Ascending aorta (tissue), 2 donors: Measurements from ENCODE around the gene USP6NL. TPM values are rescaled to one million over a fixed set of nuclear protein-coding genes. Genes with fewer than 3 reads are reported as not detected.

ENCODE experiments used
- DNase-seq, 2 donors: peaks; one replicate each; pipeline ENCODE4 v3.0.0-alpha.2; 2019; ENCODE audit warnings: low spot score in 2 of 2
- H3K27ac ChIP-seq, 2 donors: fragments of 200-600 bp; sonication (generic); one replicate each; pipeline ENCODE4 v1.5.1; 2016 to 2017; ENCODE audit warnings: mild to moderate bottlenecking in 1 of 2
- H3K27me3 ChIP-seq: fragments of 200-600 bp; sonication (generic); one replicate; pipeline ENCODE4 v1.5.1; 2017
- H3K36me3 ChIP-seq, 2 donors: fragments of 200-600 bp; sonication (generic); one replicate each; pipeline ENCODE4 v1.5.1; 2016
- H3K4me1 ChIP-seq, 2 donors: fragments of 200-600 bp; sonication (generic); one replicate each; pipeline ENCODE4 v1.5.1; 2016 to 2017; ENCODE audit warnings: mild to moderate bottlenecking in 1 of 2
- H3K4me3 ChIP-seq, 2 donors: fragments of 200-600 bp; sonication (generic); one replicate each; pipeline ENCODE4 v1.5.1; 2016 to 2017; ENCODE audit warnings: mild to moderate bottlenecking in 1 of 2
- H3K9me3 ChIP-seq, 2 donors: fragments of 200-600 bp; sonication (generic); one replicate each; pipeline ENCODE4 v1.5.1; 2016
- CTCF ChIP-seq, 3 experiments: fragments of 200-600 bp in 2 of 3; fragments of 450-650 bp in 1 of 3; sonication (generic) in 2 of 3; IDR thresholded peaks; one replicate each; pipeline ENCODE4 v1.5.1; 2016 to 2019; ENCODE audit warnings: antibody characterized with exemption in 3 of 3, mild to moderate bottlenecking in 1 of 3, moderate library complexity in 1 of 3
- intact Hi-C: fragments of 100-400 bp; cut with DNase I; formaldehyde crosslinking; loops from one replicate; pipeline ENCODE4 v1.15.1; 2023
- total RNA-seq: library from RNA; depleted of rRNA; stranded (reverse); fragments of >200 nt; gene quantifications from one replicate; pipeline ENCODE4 v1.1.0, GENCODE V29; 2016

The USP6NL gene
- total RNA-seq, 1 donor from 2014 or later: 20.5 TPM

GRCh38 chr10:11411926-11412545 is 199.4 kb downstream of the USP6NL start:
- TF ChIP-seq CTCF (IDR thresholded peaks at IDR 0.05): no peak
- H3K4me3 ChIP-seq: no peak overlapping the region
- H3K36me3 ChIP-seq: no peaks in the 10 kb centered on the region
- no peak overlapping the region for H3K27ac ChIP-seq
- H3K9me3 ChIP-seq: peaks cover 0 to 10% of the 10 kb centered on the region in 2 donors
- no peaks in the 10 kb centered on the region for H3K4me1 ChIP-seq
- no peaks in the 10 kb centered on the region for H3K27me3 ChIP-seq
- intact Hi-C loops: no loop called here
- DNase-seq: no peak

DNA sequence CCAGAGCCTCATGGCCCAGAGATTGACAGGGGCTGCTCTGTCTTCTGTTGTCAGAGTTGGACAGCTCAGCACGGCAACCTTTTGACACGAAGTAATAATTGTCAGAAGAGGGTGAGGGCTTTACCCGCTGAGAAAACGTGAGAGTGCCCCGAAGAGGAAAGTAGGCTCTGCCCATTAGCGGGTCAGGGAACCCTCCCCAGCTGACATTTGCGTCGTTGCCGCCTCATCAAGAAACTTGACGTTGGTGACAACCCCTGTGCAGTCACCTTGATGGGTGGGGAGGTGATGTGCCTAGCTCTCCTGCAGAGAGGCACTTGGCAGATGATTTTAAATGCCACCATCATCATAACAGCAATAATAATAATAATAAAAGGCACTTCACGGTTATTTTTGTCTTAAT is 202.1 kb downstream of the USP6NL start:
- DNase-seq: peak in 1 of 2 donors; percentile 21
- H3K4me3 ChIP-seq: no peak overlapping the region
- H3K4me1 ChIP-seq: no peaks in the 10 kb centered on the region
- H3K27ac ChIP-seq: no peak overlapping the region
- peaks cover 0 to 10% of the 10 kb centered on the region in 2 donors for H3K9me3 ChIP-seq
- TF ChIP-seq CTCF (IDR thresholded peaks at IDR 0.05): no peak
- no peaks in the 10 kb centered on the region for H3K36me3 ChIP-seq
- no peaks in the 10 kb centered on the region for H3K27me3 ChIP-seq
- intact Hi-C loops: no loop called here

DNA sequence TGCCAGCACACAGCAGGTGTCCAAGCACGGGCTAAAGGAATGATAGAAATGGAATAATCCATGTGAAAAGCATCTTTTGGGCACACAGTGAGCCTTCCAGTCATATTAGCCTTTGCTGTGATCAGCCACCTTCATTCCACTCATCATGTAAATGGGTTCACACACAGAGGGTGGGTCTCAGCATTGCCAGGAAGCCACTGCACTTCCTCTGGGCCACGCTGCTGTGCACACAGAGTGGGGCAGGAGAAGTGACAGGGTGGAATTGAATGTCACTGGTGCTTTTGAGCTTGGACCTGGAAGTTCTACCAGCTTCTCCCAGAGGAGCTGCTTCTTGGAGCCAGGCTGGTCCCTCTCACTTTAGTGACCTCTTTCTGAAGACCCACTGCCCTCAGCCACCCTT is 203.5 kb downstream of the USP6NL start:
- DNase-seq: peak in 1 of 2 donors; percentile 18
- intact Hi-C loops: no loop called here
- TF ChIP-seq CTCF (IDR thresholded peaks at IDR 0.05): no peak
- Histone ChIP-seq H3K9me3 (peaks cover 0 to 10% of the 10 kb centered on the region in 2 donors), H3K36me3 (no peaks in the 10 kb centered on the region), H3K4me3 (no peak overlapping the region), H3K4me1 (no peaks in the 10 kb centered on the region), H3K27ac (no peak overlapping the region), H3K27me3 (no peaks in the 10 kb centered on the region)

DNA sequence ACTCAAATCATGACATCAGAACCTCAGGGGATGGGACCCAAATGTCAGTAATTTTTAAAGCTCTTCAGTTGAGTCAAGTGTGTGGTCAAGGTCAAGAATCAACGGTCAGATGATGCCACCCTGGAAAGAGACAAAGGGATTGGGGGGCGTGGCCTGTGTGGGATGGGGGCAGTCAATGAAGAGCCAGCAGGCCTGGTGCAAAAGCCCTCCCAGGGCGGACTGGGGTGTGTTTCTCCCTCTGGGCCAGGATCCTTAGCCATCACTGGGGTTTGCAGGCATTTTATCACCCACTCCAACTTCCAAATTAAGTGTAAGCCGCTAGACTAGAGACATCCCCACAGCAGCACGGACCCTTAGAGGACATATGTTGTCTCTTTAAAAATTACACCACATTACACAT is 204.7 kb downstream of the USP6NL start:
- no peak for DNase-seq
- no peak overlapping the region for H3K4me3 ChIP-seq
- no peaks in the 10 kb centered on the region for H3K36me3 ChIP-seq
- no peak overlapping the region for H3K27ac ChIP-seq
- no peaks in the 10 kb centered on the region for H3K4me1 ChIP-seq
- intact Hi-C loops: no loop called here
- H3K9me3 ChIP-seq: no peaks in the 10 kb centered on the region
- H3K27me3 ChIP-seq: no peaks in the 10 kb centered on the region
- no peak for TF ChIP-seq CTCF (IDR thresholded peaks at IDR 0.05)

DNA sequence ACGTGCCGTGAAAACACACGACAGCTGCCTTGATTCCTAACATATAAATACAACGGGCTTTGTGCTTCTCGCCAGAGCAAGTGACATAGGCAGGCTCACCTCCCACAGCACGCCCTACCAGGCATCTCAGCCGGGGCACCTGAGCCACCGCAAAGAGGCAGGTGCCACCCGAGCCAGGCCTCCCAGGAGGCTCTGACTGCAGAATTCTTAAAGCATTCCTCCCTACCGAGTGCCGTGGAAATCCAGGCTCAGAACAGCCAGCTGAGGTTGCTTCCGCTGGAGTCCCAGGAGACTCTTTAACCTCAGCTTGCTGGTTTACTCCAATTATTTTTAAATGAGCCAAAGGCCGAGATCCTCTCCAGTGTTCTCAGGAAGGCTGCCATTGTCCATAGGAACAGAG is 206.5 kb downstream of the USP6NL start:
- Histone ChIP-seq H3K4me3 (no peak overlapping the region), H3K9me3 (no peaks in the 10 kb centered on the region), H3K27ac (no peak overlapping the region), H3K36me3 (no peaks in the 10 kb centered on the region), H3K4me1 (no peaks in the 10 kb centered on the region), H3K27me3 (no peaks in the 10 kb centered on the region)
- intact Hi-C loops: no loop called here
- TF ChIP-seq CTCF (IDR thresholded peaks at IDR 0.05): no peak
- no peak for DNase-seq

Other genes starting within 250 kb of the USP6NL start
- gene ECHDC3, start 130.7 kb upstream of the USP6NL start, total RNA-seq: 12.2 TPM
- 4.8 TPM for gene PROSER2, start 211.7 kb upstream of the USP6NL start, total RNA-seq